ENCODE measurements around the gene PCBP3.
"Not testable (repeated sequence)": the region's sequence is repeated elsewhere in the genome, so short reads cannot be mapped to it uniquely, and the experiment has no call there.

Gene PCBP3

DNA sequence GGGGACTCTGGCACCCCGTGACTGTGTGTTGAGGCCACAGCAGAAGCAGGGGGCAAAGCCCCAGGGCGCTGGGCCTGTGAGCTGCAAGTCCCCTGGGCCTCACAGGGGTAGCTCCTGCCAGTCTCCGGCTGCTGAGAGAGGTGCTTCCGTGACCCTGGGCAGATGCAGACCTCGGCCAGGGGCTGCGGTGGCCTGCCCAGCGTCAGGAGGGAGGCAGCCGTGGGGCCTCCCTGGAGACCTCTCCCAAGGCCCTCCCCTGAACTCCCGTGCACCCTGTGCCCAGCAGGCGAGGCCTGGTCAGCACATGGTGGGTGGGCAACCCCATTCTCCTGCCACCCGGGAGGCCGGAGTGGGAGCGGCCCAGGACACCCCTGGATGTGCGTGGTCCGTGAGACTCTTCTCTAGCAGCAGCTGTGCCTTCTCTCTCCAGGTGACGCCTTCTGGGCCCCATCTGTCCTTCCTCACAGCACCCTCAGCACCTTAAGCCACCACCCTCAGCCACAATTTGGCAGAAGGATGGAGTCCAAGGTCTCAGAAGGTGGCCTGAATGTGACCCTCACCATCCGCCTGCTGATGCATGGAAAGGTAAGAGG lies 252.3 kb downstream of the PCBP3 start:
- DNase-seq: no peak

DNA sequence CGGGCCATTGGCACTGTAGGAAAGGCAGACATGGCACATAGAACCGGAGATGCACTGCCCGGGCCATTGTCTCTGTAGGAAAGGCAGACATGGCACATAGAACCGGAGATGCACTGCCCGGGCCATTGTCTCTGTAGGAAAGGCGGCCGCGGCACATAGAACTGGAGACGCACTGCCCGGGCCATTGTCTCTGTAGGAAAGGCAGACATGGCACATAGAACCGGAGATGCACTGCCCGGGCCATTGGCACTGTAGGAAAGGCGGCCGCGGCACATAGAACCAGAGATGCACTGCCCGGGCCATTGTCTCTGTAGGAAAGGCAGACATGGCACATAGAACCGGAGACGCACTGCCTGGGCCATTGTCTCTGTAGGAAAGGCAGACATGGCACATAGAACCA lies 252.9 kb downstream of the PCBP3 start:
- DNase-seq: not testable (repeated sequence)

DNA sequence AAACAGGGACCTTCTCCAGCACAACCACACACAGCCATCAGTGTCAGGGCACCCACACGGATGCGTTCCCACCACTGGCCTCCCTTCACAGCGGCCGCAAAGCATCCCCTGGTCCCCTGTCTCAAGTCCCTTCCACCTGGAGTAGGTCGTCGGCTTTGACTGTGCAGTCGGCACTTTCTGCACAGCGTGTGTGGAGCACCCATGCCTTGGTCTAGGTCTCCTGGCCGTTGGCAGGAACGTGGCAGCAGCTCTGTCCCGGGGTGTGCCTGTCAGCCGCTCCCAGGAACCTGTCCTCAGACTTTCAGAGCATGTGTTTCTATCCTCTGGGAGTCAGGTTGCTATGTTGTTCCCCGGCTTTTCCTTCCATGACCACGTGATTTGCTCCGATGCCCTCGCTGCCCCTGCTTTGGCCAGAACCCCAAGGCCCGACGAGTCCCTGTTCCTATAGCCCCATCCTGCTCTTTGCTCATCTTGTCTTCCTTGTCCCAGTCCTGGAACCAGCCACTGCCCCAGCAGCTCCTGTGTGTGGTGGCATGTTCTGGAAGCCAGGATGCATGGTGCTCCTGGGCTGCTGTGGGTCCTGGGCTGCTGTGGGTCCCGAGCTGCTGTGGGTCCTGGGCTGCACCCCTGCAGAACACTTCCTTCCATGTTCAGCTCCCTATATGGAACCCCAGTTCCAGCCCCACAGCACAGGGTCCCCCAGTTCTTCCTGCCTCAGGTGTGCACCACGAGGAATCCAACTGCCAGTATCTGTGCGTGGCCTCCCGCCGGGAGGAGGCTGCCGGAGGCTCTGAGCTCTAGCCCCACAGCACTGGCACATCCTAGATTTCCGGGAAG lies 253.9 kb downstream of the PCBP3 start:
- DNase-seq: no peak

DNA sequence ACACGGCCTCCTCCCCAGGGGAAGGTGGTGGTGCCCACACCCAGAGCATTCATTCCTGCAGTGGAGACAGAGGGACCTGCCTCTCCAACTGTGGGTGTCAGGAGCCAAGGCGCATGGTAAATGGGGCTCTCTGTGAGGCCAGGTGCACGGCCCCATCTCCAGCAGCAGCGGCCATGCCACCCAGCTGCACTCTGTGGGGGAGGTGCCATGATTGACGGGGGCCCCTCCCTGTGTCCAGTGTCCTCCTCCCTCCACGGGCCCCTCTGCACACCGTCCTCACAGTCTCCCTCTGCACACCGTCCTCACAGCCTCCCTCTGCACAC lies 254.5 kb downstream of the PCBP3 start:
- no peak for DNase-seq

DNA sequence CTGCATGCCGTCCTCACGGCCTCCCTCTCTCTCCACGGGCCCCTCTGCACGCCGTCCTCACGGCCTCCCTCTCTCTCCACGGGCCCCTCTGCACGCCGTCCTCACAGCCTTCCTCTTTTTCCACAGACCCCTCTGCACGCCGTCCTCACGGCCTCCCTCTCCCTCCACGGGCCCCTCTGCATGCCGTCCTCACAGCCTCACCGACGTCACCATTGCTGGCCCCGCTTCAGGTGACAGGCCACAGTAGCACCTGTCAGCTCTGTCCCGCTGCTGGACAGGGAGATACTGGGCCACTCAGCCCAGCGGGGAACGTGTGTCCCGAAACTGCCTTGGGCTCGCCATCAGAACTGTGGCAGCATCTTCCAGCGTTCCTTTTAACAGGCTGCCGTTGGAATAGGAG lies 255.3 kb downstream of the PCBP3 start:
- DNase-seq: no peak

DNA sequence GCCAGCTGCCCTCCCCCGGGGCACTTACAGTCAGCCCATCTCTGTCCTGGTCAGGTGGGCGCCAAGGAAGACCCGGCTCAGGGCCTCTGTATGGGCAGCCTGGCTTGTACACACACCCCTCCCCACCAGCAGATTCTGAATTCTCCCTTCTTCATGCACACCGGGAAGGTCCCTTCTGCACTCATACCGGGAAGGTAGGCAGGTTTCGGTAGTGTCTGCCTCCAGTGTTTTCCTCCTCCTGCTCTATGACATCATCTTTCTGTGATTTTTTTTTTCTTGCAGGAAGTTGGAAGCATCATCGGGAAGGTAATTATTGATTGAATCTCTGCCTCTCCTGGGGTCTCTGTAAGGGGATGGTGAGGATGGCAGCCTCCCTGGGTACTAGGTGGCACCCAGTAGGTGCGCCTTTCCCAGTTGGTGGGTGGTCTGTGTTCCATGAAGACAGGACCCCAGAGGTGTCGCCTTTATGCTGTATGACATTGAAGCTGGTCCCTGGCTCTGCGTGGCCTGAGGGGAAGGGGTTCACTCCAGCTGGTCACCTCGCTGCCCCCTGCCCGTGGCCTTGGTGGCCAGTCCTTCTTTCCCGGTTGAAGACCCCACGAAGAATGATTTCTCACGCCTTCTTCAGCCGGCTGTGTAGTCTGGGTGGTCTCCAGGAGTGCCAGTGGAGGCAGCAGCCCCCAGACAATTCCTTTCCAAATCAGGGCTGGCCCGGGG lies 255.9 kb downstream of the PCBP3 start:
- DNase-seq: no peak

DNA sequence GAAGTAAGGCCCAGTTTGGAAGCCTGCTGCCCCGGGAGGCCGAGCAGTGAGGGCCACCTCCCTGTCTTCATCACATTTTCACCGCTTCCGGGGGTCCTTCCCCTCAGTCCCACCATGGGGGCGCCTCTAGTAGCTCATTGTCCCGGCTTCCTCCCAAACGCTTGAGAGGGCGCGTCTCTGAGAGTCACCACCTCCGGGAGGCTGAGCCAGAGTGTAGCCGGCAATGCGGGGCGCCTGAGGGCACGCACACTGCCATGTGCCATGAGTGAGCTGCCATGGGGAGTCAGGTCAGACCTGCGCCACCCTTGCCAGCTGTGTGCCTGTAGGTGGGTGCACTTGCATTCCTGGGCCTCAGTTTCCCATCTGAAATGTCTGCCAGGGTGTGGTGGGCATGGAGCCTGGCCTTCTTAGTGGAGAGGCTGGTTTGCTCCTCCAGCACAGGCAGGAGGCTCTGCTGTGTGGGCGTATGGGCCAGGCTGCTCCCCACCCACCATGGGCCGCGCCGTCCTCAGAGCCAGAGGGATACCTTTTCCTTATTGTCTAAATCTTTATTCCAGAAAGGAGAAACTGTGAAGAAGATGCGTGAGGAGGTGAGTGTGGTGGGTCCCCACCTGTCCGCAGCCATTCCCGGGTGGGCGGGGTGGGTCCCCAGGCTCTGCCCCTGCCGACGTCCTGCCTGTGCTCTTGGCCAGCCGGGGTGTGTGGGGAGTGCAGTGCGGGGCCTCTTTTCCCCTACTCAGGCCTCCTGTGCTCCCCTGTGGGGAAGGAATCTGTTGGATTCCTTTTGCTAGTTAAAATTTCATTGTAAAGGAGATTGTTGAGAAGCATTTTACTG lies 256.7 kb downstream of the PCBP3 start:
- no peak for DNase-seq

DNA sequence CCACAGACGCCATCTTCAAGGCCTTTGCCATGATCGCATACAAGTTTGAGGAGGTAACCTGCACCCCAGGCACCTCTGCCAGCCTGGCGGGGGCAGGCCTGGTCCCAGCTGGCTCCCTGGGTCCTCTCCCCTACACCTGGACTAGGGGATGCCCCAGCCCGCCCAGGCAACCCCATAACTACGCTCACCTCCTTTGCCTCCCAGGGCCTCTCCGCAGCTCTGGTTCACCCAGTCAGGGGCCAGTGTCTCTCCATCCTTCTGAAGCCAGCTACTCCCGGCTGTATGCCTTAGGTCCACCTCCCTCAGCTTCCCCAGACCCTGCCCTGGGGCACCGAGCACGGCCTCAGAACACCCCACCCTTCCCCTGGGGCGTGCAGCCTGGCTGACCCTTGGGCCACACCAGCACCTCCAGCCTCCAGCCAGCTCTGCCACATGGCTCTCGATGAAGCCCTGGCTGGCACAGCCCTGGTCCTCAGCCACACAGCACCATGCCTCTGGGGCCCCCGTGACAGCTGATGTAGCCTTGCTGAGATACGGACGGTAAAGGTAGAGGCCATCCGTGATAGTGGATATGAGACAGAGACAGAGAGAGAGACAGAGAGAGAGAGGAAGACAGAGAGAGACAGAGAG lies 257.7 kb downstream of the PCBP3 start:
- DNase-seq: no peak

DNA sequence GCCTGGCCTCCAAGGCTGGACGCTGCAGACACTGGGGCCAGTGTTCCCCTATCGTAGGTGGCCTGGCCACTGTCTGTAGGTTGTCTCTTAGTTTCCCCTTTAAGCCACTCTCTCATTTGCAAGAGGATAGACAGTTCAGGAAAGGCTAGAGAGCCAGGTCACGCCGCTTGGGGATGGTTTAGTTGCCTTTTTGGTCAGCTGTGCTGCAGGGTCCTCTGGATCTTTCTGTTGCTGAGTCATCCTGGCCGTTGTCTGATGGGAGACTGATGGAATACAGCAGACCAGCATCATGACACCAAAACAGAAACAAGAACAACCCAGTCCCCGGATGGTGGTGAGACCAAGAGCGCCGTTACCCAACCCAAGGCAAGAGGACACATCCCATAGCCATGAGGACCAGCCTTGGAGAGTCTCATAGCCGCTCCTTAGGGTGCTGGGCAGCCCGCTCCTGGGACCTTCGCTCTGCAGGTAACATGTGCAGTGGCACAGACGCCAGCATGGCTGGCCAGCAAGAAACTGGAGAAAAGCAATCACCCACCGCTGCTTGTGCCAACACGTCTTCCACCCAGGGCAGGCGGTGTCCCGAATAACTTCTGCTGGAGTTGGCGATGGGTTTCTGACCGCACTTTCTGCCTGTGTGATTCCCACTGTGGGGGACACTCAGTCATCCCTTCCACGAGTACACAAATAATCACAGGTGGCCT lies 258.9 kb downstream of the PCBP3 start:
- DNase-seq: no peak

DNA sequence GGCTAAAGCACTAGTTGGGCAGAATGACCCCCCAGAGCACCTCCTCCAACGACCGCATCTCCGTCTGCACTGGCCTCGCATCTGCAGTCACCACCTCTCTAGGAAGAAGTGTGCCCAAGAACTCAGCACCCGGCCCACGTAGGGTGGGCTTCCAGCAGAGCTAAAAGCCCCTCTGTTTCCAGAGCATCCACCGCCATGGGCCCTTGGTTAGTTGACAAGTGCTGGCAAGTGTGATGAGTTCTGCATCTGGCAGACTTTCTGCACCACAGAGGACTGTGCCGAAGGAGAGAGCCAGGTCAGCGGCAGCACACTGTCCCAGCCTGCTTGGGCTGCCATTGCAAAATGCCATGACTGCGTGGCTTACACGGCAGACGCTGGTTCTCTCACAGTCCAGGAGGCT lies 261.7 kb downstream of the PCBP3 start:
- no peak for DNase-seq

DNA sequence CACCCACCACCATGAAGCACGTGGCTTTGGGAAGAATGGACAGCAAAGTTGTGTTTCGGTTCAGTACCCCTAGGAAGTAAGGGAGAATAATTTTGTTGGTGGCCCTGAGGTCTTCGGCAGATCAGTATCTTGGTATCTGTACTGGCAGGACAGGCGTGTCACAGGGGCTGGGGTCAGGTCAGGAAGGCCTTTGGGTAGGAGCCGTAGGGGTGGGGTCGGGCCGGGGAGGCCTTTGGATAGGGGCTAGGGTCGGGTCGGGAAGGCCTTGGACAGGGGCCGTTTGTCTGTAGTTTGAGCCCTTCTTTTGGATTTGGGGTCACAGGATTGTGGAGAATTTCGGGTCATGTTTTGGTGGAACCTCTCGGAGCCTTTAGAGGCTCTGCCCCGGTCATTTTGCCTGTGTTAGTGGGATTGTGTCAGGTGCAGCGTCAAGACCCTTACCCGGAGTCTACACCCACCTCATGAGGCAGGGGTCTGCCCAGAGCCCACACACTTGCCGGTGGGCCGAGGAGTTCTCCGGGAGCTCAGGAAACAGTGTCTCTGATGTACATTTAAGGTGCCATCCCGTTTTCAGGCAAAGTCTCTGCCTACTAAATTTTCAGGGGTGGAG lies 262.8 kb downstream of the PCBP3 start:
- DNase-seq: no peak

DNA sequence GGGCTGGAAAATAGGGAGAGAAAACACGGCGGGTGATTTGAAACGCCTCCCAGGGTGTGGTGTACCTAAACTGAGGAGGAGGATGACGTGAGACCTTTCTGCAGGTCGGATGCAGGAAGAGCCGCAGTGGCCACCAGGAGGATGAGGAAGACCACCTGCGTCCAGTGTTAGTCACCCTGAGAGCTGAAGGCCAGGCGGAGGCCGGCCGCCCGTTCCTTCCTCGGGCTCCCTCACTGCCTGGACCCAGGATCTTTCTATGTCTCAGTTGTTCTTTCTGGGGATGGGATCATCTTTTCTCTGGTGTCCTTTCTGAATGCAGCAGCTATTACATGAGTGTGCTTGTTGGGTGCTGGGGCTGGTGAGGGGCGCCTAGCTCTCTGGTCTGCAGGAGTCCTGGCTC lies 263.3 kb downstream of the PCBP3 start:
- DNase-seq: no peak

DNA sequence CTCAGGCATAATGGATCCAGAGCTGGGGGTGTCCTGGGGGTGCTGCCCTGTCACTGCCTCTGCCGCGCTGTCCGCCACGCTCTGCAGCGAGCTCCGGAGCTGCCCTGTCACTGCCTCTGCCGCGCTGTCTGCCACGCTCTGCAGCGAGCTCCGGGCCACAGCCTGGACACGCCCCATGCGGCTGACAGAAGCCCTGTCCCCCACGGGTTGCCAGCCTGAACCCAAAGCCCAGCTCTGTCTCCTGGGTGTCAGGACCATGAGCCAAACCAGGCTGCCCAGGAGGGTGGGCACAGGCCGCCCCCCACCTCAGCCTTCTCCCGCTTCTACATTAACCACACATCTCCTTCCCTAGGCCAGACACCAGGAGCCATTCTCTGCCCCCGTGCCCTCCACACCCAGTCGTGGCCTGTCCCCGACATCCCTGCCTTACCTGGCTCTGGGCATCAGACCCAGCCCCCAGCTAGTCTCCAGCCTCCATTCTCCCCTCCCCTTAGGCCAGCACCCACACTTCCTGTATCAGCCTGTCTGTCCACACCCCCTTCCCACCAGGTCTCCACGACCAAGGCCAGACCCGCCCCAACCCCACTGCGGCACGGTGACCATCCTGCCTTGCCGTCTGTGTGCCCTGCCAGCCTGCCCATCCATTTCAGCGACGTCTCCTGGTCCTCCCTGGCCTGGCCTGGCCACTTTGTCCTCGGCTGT lies 265.2 kb downstream of the PCBP3 start:
- no peak for DNase-seq

DNA sequence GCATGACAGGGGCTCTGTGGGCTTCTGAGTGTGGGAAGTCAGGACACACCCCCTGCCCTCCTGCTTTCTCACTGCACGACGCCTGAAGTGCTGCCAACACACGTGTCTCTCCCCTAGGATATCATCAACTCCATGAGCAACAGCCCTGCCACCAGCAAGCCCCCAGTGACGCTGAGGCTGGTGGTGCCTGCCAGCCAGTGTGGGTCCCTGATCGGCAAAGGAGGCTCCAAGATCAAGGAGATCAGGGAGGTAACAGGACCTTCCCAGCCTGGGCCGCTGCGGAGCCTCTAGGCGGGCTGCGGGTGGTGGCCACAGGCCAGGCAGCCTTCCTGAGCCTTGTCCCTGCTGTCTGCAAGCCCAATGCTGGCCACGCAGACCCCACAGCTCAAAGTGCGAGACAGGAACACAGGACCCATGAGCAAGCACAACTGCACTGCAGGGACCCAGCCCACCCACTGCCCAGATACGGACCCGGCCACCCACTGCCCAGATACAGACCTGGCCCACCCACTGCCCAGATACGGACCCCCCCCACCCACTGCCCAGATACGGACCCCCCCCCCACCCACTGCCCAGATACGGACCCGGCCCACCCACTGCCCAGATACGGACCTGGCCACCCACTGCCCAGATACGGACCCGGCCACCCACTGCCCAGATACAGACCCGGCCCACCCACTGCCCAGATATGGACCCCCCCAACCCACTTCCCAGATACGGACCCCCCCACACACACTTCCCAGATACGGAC lies 265.9 kb downstream of the PCBP3 start:
- no peak for DNase-seq

DNA sequence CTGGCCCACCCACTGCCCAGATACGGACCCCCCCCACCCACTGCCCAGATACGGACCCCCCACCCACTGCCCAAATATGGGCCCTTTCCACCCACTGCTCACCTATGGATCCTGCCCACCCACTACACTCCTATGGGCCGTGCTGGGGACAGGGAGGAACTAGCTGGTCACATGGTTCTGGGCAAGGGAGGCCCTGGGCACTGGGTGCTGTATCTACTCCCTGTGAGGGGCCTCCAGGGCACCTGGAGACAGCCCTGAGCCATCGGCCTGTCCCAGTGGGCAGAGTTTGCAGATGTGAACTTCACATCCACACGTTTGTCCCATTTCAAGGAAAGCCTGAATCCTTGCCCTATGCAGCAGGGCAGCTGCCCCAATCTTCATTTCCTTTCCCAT lies 266.6 kb downstream of the PCBP3 start:
- DNase-seq: no peak

DNA sequence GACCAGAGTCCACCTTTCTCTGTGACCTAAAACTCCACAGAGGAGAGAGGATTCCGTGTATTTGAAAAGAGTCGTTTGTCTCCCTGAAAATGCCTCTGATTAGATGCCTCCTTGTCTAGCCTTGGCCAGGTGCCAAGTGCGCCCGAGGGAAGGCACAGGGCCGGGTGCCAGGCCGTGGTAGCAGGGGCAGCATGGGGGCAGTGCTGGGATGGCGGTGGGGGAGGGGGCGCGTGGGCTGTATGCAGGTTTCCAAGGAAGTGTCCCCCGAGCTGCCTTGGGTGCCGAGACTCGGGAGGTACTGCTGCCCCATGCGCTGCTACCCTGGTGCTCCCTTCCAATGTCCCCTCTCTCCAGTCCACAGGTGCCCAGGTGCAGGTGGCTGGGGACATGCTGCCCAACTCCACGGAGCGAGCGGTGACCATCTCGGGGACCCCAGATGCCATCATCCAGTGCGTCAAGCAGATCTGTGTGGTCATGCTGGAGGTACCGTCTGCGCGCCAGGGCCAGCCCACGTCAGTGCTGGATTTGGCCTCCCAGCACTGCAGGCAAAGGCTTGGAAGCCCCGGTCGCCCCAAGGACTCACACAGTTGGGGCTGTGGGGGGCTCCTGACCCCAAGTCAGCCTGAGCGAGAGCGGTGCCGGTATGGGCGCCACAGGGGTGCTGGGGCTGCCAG lies 267.2 kb downstream of the PCBP3 start:
- no peak for DNase-seq

DNA sequence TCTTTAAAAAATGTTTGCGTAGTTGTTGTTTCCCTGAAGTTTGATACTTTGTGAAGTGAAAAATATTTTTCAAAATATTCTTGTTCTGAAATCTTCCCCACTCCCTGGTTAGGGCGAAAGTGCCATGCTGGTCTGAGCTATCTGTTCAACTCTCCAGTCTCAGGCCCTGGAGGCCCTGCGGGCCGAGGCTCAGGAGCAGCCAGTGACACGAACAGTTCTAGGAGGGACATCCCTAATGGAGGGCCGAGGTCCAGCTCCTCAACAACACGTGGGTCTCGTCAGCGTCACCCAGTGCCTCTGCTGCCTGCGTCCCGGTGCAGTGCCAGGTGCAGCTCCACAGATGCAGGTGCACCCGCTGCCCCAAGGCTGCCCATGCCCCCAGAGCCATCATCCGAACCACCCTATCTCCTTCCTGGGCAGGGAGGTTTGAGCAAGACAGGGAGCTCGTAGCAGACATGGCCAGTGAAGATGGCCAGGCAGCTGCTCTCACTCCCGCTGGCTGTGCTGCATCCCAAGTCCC lies 268.3 kb downstream of the PCBP3 start:
- no peak for DNase-seq

DNA sequence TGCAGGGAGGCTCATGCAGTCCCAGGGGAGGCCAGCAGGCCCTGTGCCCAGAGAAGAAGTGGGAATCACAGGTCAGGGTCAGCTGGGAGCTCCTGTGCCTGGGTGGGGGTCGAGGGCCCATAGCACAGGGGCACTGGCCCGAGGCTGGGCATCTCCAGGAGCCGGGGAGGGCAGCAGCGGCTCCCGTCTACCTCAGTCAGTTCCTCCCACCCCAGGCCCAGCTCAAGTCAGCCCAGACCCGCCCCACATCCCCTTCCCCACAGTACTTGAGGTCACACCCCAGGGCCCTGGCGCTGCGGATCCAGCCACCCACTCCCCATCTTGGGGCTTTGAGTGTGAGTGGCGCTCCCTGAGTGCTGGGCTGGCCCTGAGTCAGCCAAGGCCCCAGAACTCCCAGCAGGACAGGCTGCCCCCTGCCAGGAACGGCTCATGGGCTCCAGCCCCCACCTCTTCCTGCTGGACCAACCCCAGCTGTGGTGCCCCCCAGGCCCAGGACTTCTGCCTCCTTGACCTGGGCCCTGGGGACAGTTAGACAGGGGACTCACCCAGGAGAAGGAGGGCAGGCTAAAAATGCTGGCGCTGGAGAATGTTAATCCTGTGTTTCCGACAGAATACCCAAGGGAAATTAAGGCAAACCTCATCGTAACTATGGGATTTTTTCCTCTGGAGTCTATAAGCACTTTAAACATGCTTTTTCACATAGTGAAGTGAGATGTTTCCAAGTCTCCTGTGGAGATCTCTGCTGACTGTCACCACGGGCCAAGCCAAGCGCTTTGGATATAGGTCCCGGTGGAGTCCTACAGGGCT lies 269.3 kb downstream of the PCBP3 start:
- no peak for DNase-seq
